ENCODE measurements around the gene TEDC1.

The TEDC1 gene

DNA sequence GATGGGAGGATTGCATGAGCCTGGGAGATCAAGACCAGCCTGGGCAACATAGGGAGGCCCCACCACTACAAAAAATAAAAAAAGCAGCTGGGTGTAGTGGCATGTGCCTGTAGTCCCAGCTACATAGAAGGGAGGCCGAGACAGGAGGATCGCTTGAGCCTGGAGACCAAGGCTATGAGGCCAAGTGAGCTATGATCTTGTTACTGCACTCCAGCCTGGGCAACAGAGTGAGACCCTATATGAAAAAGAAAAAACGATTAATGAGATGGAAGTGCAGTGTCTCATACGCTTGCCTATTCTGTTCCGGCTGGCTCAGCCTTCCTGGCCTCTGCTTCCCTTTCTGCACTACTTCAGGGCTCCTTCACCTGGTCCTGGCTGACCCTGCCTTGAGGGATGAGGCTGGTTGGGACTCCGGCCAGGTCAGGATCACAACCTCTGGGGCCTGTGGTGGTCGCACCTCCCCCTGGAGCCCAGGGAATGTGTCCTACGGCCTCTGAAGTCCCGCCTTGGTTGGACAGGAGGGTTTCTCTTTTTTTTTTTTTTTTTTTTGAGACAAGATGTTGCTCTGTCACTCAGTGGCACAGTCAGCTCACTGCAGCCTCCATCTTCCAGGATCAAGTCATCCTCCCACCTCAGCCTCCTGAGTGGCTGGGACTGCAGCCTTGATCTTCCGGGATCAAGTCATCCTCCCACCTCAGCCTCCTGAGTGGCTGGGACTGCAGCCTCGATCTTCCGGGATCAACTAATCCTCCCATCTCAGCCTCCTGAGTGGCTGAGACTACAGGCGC is 10.7 kb downstream of the TEDC1 start:
- H4K20me1 ChIP-seq (ENCODE audit: insufficient read depth, low read length) = no peaks in the 10 kb centered on the region
- H2AFZ ChIP-seq (ENCODE audit: low read length) = no peak overlapping the region
- H3K36me3 ChIP-seq (replicated peaks; ENCODE audit: insufficient read depth, low read length) = no peaks in the 10 kb centered on the region
- no peak for TF ChIP-seq EZH2phosphoT487 (IDR thresholded peaks at IDR 0.05; ENCODE audit: low read length)
- no peak for TF ChIP-seq CTCF (IDR thresholded peaks at IDR 0.05; ENCODE audit: low read length)
- TF ChIP-seq EZH2 (optimal IDR thresholded peaks at IDR 0.05; ENCODE audit: low read depth, low read length) = no peak
- no peak overlapping the region for H3K27ac ChIP-seq (ENCODE audit: low read length)
- H3K9me2 ChIP-seq (replicated peaks; ENCODE audit: insufficient read depth, low read length) = no peaks in the 10 kb centered on the region
- no peaks in the 10 kb centered on the region for H3F3A ChIP-seq (ENCODE audit: insufficient read depth, low read length)
- H3K9me3 ChIP-seq (replicated peaks; ENCODE audit: insufficient read depth, low read length) = no peaks in the 10 kb centered on the region
- H3K79me2 ChIP-seq (ENCODE audit: low read length) = no peaks in the 10 kb centered on the region
- no peak overlapping the region for H3K4me2 ChIP-seq (ENCODE audit: low read depth, low read length)
- DNase-seq = no peak
- no peak overlapping the region for H3K9ac ChIP-seq (ENCODE audit: low read length)
- H3K4me3 ChIP-seq (ENCODE audit: low read length) = no peak overlapping the region
- no peaks in the 10 kb centered on the region for H3K4me1 ChIP-seq (ENCODE audit: low read length)
- peaks cover 29% of the 10 kb centered on the region for H3K27me3 ChIP-seq (replicated peaks; ENCODE audit: insufficient read depth, low read length)

GRCh38 chr14:105502446-105503295 is 11.6 kb downstream of the TEDC1 start:
- H2AFZ ChIP-seq (ENCODE audit: low read length) = no peak overlapping the region
- H3K36me3 ChIP-seq (replicated peaks; ENCODE audit: insufficient read depth, low read length) = no peaks in the 10 kb centered on the region
- no peaks in the 10 kb centered on the region for H3K9me2 ChIP-seq (replicated peaks; ENCODE audit: insufficient read depth, low read length)
- H3K9me3 ChIP-seq (replicated peaks; ENCODE audit: insufficient read depth, low read length) = no peaks in the 10 kb centered on the region
- no peaks in the 10 kb centered on the region for H3K4me1 ChIP-seq (ENCODE audit: low read length)
- no peak overlapping the region for H3K4me3 ChIP-seq (ENCODE audit: low read length)
- TF ChIP-seq CTCF (IDR thresholded peaks at IDR 0.05; ENCODE audit: low read length) (no peak), EZH2 (optimal IDR thresholded peaks at IDR 0.05; ENCODE audit: low read depth, low read length) (no peak), EZH2phosphoT487 (IDR thresholded peaks at IDR 0.05; ENCODE audit: low read length) (no peak)
- H3F3A ChIP-seq (ENCODE audit: insufficient read depth, low read length) = no peaks in the 10 kb centered on the region
- no peaks in the 10 kb centered on the region for H4K20me1 ChIP-seq (ENCODE audit: insufficient read depth, low read length)
- no peak overlapping the region for H3K27ac ChIP-seq (ENCODE audit: low read length)
- H3K27me3 ChIP-seq (replicated peaks; ENCODE audit: insufficient read depth, low read length) = peaks cover 39% of the 10 kb centered on the region
- no peak overlapping the region for H3K9ac ChIP-seq (ENCODE audit: low read length)
- DNase-seq = no peak
- no peaks in the 10 kb centered on the region for H3K79me2 ChIP-seq (ENCODE audit: low read length)
- no peak overlapping the region for H3K4me2 ChIP-seq (ENCODE audit: low read depth, low read length)

GRCh38 chr14:105503296-105503640 is 12.2 kb downstream of the TEDC1 start:
- no peaks in the 10 kb centered on the region for H3K79me2 ChIP-seq (ENCODE audit: low read length)
- H3K9me2 ChIP-seq (replicated peaks; ENCODE audit: insufficient read depth, low read length) = no peaks in the 10 kb centered on the region
- H3K27ac ChIP-seq (ENCODE audit: low read length) = no peak overlapping the region
- no peak for TF ChIP-seq EZH2phosphoT487 (IDR thresholded peaks at IDR 0.05; ENCODE audit: low read length)
- no peak for TF ChIP-seq CTCF (IDR thresholded peaks at IDR 0.05; ENCODE audit: low read length)
- TF ChIP-seq EZH2 (optimal IDR thresholded peaks at IDR 0.05; ENCODE audit: low read depth, low read length) = no peak
- H3K4me1 ChIP-seq (ENCODE audit: low read length) = no peaks in the 10 kb centered on the region
- H3K4me2 ChIP-seq (ENCODE audit: low read depth, low read length) = no peak overlapping the region
- H3K36me3 ChIP-seq (replicated peaks; ENCODE audit: insufficient read depth, low read length) = no peaks in the 10 kb centered on the region
- H3K4me3 ChIP-seq (ENCODE audit: low read length) = no peak overlapping the region
- no peaks in the 10 kb centered on the region for H4K20me1 ChIP-seq (ENCODE audit: insufficient read depth, low read length)
- no peaks in the 10 kb centered on the region for H3K9me3 ChIP-seq (replicated peaks; ENCODE audit: insufficient read depth, low read length)
- no peak overlapping the region for H3K9ac ChIP-seq (ENCODE audit: low read length)
- DNase-seq = no peak
- no peak overlapping the region for H2AFZ ChIP-seq (ENCODE audit: low read length)
- H3K27me3 ChIP-seq (replicated peaks; ENCODE audit: insufficient read depth, low read length) = peaks cover 45% of the 10 kb centered on the region
- H3F3A ChIP-seq (ENCODE audit: insufficient read depth, low read length) = no peaks in the 10 kb centered on the region
